ENCODE data around the gene TMEM132D.

TMEM132D gene

GRCh38 chr12:129788506-129789084, 115.2 kb downstream of the TMEM132D start:
- peaks cover 3% of the 10 kb centered on the region; the same call in 1 of the 2 replicates for H3K9me3 ChIP-seq (ENCODE audit: control insufficient read depth, insufficient read depth, low read length)
- no peaks in the 10 kb centered on the region for H3K36me3 ChIP-seq (ENCODE audit: control insufficient read depth, insufficient read depth, low read length)
- no peak overlapping the region for H3K27ac ChIP-seq (ENCODE audit: low read depth, low read length)
- H3K27me3 ChIP-seq (ENCODE audit: control insufficient read depth, insufficient read depth, low read length) = no peaks in the 10 kb centered on the region
- no peak overlapping the region for H3K9ac ChIP-seq (ENCODE audit: low read depth, low read length)
- no peak overlapping the region for H3K4me3 ChIP-seq (ENCODE audit: low read depth, low read length)
- H3K4me1 ChIP-seq (ENCODE audit: control insufficient read depth, insufficient read depth, low read length) = peaks cover 16% of the 10 kb centered on the region

- H3K27ac ChIP-seq (ENCODE audit: low read depth, low read length) = no peak overlapping the region
- no peaks in the 10 kb centered on the region for H3K36me3 ChIP-seq (ENCODE audit: control insufficient read depth, insufficient read depth, low read length)
- H3K9me3 ChIP-seq (ENCODE audit: control insufficient read depth, insufficient read depth, low read length) = no peaks in the 10 kb centered on the region
- H3K4me3 ChIP-seq (ENCODE audit: low read depth, low read length) = no peak overlapping the region
- H3K9ac ChIP-seq (ENCODE audit: low read depth, low read length) = no peak overlapping the region
- H3K4me1 ChIP-seq (ENCODE audit: control insufficient read depth, insufficient read depth, low read length) = peaks cover 29% of the 10 kb centered on the region
- no peaks in the 10 kb centered on the region for H3K27me3 ChIP-seq (ENCODE audit: control insufficient read depth, insufficient read depth, low read length)
These were observed 123.8 kb downstream of the TMEM132D start for GRCh38 chr12:129779989-129780388.

GRCh38 chr12:129779033-129779432, 124.8 kb downstream of the TMEM132D start:
- H3K27ac ChIP-seq (ENCODE audit: low read depth, low read length) = no peak overlapping the region
- H3K4me1 ChIP-seq (ENCODE audit: control insufficient read depth, insufficient read depth, low read length) = peaks cover 29% of the 10 kb centered on the region
- no peaks in the 10 kb centered on the region for H3K36me3 ChIP-seq (ENCODE audit: control insufficient read depth, insufficient read depth, low read length)
- H3K4me3 ChIP-seq (ENCODE audit: low read depth, low read length) = no peak overlapping the region
- no peaks in the 10 kb centered on the region for H3K9me3 ChIP-seq (ENCODE audit: control insufficient read depth, insufficient read depth, low read length)
- H3K27me3 ChIP-seq (ENCODE audit: control insufficient read depth, insufficient read depth, low read length) = no peaks in the 10 kb centered on the region
- no peak overlapping the region for H3K9ac ChIP-seq (ENCODE audit: low read depth, low read length)

- no peak overlapping the region for H3K4me3 ChIP-seq (ENCODE audit: low read depth, low read length)
- H3K4me1 ChIP-seq (ENCODE audit: control insufficient read depth, insufficient read depth, low read length) = peaks cover 44% of the 10 kb centered on the region
- H3K9me3 ChIP-seq (ENCODE audit: control insufficient read depth, insufficient read depth, low read length) = no peaks in the 10 kb centered on the region
- no peaks in the 10 kb centered on the region for H3K36me3 ChIP-seq (ENCODE audit: control insufficient read depth, insufficient read depth, low read length)
- H3K9ac ChIP-seq (ENCODE audit: low read depth, low read length) = no peak overlapping the region
- H3K27ac ChIP-seq (ENCODE audit: low read depth, low read length) = no peak overlapping the region
- H3K27me3 ChIP-seq (ENCODE audit: control insufficient read depth, insufficient read depth, low read length) = no peaks in the 10 kb centered on the region
These were observed 126.7 kb downstream of the TMEM132D start for GRCh38 chr12:129776977-129777667.

- H3K9me3 ChIP-seq (ENCODE audit: control insufficient read depth, insufficient read depth, low read length) = no peaks in the 10 kb centered on the region
- H3K36me3 ChIP-seq (ENCODE audit: control insufficient read depth, insufficient read depth, low read length) = no peaks in the 10 kb centered on the region
- H3K4me3 ChIP-seq (ENCODE audit: low read depth, low read length) = no peak overlapping the region
- peak overlapping the region; percentile 93 for H3K27ac ChIP-seq (ENCODE audit: low read depth, low read length)
- peaks cover 56% of the 10 kb centered on the region for H3K4me1 ChIP-seq (ENCODE audit: control insufficient read depth, insufficient read depth, low read length)
- H3K27me3 ChIP-seq (ENCODE audit: control insufficient read depth, insufficient read depth, low read length) = no peaks in the 10 kb centered on the region
- peak overlapping the region; percentile 38 for H3K9ac ChIP-seq (ENCODE audit: low read depth, low read length)
These were observed 131.0 kb downstream of the TMEM132D start for GRCh38 chr12:129772501-129773493.

- Histone ChIP-seq H3K27ac (ENCODE audit: low read depth, low read length) (peak overlapping the region; percentile 93), H3K27me3 (ENCODE audit: control insufficient read depth, insufficient read depth, low read length) (no peaks in the 10 kb centered on the region)
These were observed 132.6 kb downstream of the TMEM132D start for GRCh38 chr12:129771238-129771637.

GRCh38 chr12:129765719-129766118, 138.1 kb downstream of the TMEM132D start:
- H3K4me1 ChIP-seq (ENCODE audit: control insufficient read depth, insufficient read depth, low read length) = peaks cover 11% of the 10 kb centered on the region
- H3K36me3 ChIP-seq (ENCODE audit: control insufficient read depth, insufficient read depth, low read length) = peaks cover 4% of the 10 kb centered on the region; the same call in 1 of the 2 replicates
- H3K27me3 ChIP-seq (ENCODE audit: control insufficient read depth, insufficient read depth, low read length) = no peaks in the 10 kb centered on the region
- no peak overlapping the region for H3K9ac ChIP-seq (ENCODE audit: low read depth, low read length)
- H3K4me3 ChIP-seq (ENCODE audit: low read depth, low read length) = no peak overlapping the region
- H3K27ac ChIP-seq (ENCODE audit: low read depth, low read length) = no peak overlapping the region
- H3K9me3 ChIP-seq (ENCODE audit: control insufficient read depth, insufficient read depth, low read length) = peaks cover 23% of the 10 kb centered on the region

More at GRCh38 chr12:129771238-129771637, 132.6 kb downstream of the TMEM132D start:
- Histone ChIP-seq H3K4me3 (ENCODE audit: low read depth, low read length) (peak overlapping the region; percentile 43), H3K9ac (ENCODE audit: low read depth, low read length) (peak overlapping the region; percentile 42; the same call in 1 of the 2 replicates), H3K9me3 (ENCODE audit: control insufficient read depth, insufficient read depth, low read length) (peaks cover 15% of the 10 kb centered on the region), H3K4me1 (ENCODE audit: control insufficient read depth, insufficient read depth, low read length) (peaks cover 45% of the 10 kb centered on the region), H3K36me3 (ENCODE audit: control insufficient read depth, insufficient read depth, low read length) (no peaks in the 10 kb centered on the region)

- no peaks in the 10 kb centered on the region for H3K4me1 ChIP-seq (ENCODE audit: control insufficient read depth, insufficient read depth, low read length)
- no peak overlapping the region for H3K4me3 ChIP-seq (ENCODE audit: low read depth, low read length)
- H3K27me3 ChIP-seq (ENCODE audit: control insufficient read depth, insufficient read depth, low read length) = no peaks in the 10 kb centered on the region
- peaks cover 20% of the 10 kb centered on the region for H3K9me3 ChIP-seq (ENCODE audit: control insufficient read depth, insufficient read depth, low read length)
- H3K27ac ChIP-seq (ENCODE audit: low read depth, low read length) = no peak overlapping the region
- peaks cover 4% of the 10 kb centered on the region; the same call in 1 of the 2 replicates for H3K36me3 ChIP-seq (ENCODE audit: control insufficient read depth, insufficient read depth, low read length)
- H3K9ac ChIP-seq (ENCODE audit: low read depth, low read length) = no peak overlapping the region
These were observed 141.4 kb downstream of the TMEM132D start for GRCh38 chr12:129762436-129762835.

- peaks cover 15% of the 10 kb centered on the region; the same call in 1 of the 2 replicates for H3K4me1 ChIP-seq (ENCODE audit: control insufficient read depth, insufficient read depth, low read length)
- no peak overlapping the region for H3K9ac ChIP-seq (ENCODE audit: low read depth, low read length)
- H3K27ac ChIP-seq (ENCODE audit: low read depth, low read length) = no peak overlapping the region
- no peaks in the 10 kb centered on the region for H3K9me3 ChIP-seq (ENCODE audit: control insufficient read depth, insufficient read depth, low read length)
- no peaks in the 10 kb centered on the region for H3K27me3 ChIP-seq (ENCODE audit: control insufficient read depth, insufficient read depth, low read length)
- no peaks in the 10 kb centered on the region for H3K36me3 ChIP-seq (ENCODE audit: control insufficient read depth, insufficient read depth, low read length)
- no peak overlapping the region for H3K4me3 ChIP-seq (ENCODE audit: low read depth, low read length)
These were observed 150.2 kb downstream of the TMEM132D start for GRCh38 chr12:129753586-129753985.

- H3K27ac ChIP-seq (ENCODE audit: low read depth, low read length) = no peak overlapping the region
- peaks cover 15% of the 10 kb centered on the region; the same call in 1 of the 2 replicates for H3K4me1 ChIP-seq (ENCODE audit: control insufficient read depth, insufficient read depth, low read length)
- no peaks in the 10 kb centered on the region for H3K27me3 ChIP-seq (ENCODE audit: control insufficient read depth, insufficient read depth, low read length)
- no peaks in the 10 kb centered on the region for H3K9me3 ChIP-seq (ENCODE audit: control insufficient read depth, insufficient read depth, low read length)
- no peaks in the 10 kb centered on the region for H3K36me3 ChIP-seq (ENCODE audit: control insufficient read depth, insufficient read depth, low read length)
- no peak overlapping the region for H3K4me3 ChIP-seq (ENCODE audit: low read depth, low read length)
- no peak overlapping the region for H3K9ac ChIP-seq (ENCODE audit: low read depth, low read length)
These were observed 153.4 kb downstream of the TMEM132D start for GRCh38 chr12:129750421-129750820.
